Measurements from ENCODE around the gene PLCB1. TPM values are rescaled to one million over a fixed set of nuclear protein-coding genes. Genes with fewer than 3 reads are reported as not detected.

Gene PLCB1
- total RNA-seq, 3 donors from 2014 or later, result 12.2 to 106 (median 30.5) TPM

DNA sequence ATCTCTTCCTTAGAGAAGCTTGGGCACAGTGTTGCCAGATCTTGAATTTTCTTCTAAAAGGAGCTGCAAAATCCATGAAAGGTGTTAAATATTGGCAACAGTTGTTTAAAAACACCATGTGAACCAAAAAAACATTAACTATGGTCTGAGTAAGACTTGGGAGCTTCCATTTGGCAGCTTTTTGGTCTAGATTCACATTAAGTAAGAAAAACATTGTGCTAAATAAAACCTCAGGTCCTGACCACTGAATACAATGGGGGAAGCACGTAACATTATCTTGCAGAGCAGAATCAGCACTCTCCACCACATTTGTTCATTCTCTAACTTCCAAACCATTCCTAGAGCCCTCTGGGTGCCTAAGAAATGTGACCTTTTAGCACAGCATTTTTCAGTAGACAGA is 499.2 kb downstream of the PLCB1 start:
- Histone ChIP-seq H3K9me3 (no peaks in the 10 kb centered on the region), H3K4me3 (no peak overlapping the region), H3K36me3 (no peaks in the 10 kb centered on the region), H3K27me3 (no peaks in the 10 kb centered on the region), H3K27ac (no peak overlapping the region), H3K4me1 (no peaks in the 10 kb centered on the region)
- DNase-seq (ENCODE audit: low spot score in 2 of 2), result no peak
- intact Hi-C loops (cut with DNase I; ENCODE audit: low total_unique reads), result no loop called here
- TF ChIP-seq POLR2A (IDR thresholded peaks at IDR 0.05) (no peak), POLR2AphosphoS5 (IDR thresholded peaks at IDR 0.05) (no peak)
- TF ChIP-seq, protein P1, sequence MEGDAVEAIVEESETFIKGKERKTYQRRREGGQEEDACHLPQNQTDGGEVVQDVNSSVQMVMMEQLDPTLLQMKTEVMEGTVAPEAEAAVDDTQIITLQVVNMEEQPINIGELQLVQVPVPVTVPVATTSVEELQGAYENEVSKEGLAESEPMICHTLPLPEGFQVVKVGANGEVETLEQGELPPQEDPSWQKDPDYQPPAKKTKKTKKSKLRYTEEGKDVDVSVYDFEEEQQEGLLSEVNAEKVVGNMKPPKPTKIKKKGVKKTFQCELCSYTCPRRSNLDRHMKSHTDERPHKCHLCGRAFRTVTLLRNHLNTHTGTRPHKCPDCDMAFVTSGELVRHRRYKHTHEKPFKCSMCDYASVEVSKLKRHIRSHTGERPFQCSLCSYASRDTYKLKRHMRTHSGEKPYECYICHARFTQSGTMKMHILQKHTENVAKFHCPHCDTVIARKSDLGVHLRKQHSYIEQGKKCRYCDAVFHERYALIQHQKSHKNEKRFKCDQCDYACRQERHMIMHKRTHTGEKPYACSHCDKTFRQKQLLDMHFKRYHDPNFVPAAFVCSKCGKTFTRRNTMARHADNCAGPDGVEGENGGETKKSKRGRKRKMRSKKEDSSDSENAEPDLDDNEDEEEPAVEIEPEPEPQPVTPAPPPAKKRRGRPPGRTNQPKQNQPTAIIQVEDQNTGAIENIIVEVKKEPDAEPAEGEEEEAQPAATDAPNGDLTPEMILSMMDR (IDR thresholded peaks at IDR 0.05), result no peak

- Histone ChIP-seq H3K36me3 (no peaks in the 10 kb centered on the region), H3K27ac (no peak overlapping the region), H3K4me3 (no peak overlapping the region), H3K4me1 (no peaks in the 10 kb centered on the region), H3K27me3 (no peaks in the 10 kb centered on the region), H3K9me3 (no peaks in the 10 kb centered on the region)
- DNase-seq (ENCODE audit: low spot score in 2 of 2), result no peak
- TF ChIP-seq POLR2AphosphoS5 (IDR thresholded peaks at IDR 0.05), result no peak
- TF ChIP-seq, protein P1 (IDR thresholded peaks at IDR 0.05), result no peak
- TF ChIP-seq POLR2A (IDR thresholded peaks at IDR 0.05), result no peak
- intact Hi-C loops (cut with DNase I; ENCODE audit: low total_unique reads), result no loop called here
Measured at GRCh38 chr20:8633366-8633765, 501.3 kb downstream of the PLCB1 start.

DNA sequence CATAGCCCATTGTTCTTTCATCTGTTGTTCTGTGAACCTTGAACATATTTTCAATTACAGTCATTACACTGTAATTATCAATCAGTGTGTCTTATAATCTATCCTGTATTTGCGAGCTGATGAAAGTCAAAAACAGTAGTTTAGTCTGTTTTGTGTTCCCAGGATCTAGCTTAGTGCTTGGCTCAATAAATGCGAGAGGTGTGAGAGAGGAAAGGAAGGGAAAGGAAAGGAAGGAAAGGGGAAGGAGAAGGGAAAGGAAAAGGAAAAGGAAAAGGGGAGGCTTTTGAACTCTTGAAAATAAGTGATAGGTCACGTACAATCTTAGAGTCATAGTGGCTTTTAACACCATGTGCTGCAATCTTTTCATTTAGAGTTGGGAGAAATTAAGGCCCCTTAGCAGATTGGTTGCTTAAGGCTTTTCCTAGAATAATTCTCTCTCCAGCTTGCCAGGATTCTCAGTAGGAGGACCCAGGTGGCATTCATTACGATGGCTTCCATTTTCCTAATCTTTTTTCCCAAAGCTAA is 503.0 kb downstream of the PLCB1 start:
- intact Hi-C loops (cut with DNase I; ENCODE audit: low total_unique reads), result no loop called here
- Histone ChIP-seq H3K4me1 (no peaks in the 10 kb centered on the region), H3K4me3 (no peak overlapping the region), H3K27me3 (no peaks in the 10 kb centered on the region), H3K36me3 (no peaks in the 10 kb centered on the region), H3K9me3 (no peaks in the 10 kb centered on the region), H3K27ac (no peak overlapping the region)
- DNase-seq (ENCODE audit: low spot score in 2 of 2), result no peak
- TF ChIP-seq POLR2AphosphoS5 (IDR thresholded peaks at IDR 0.05) (no peak), POLR2A (IDR thresholded peaks at IDR 0.05) (no peak)
- TF ChIP-seq, protein P1 (IDR thresholded peaks at IDR 0.05), result no peak

DNA sequence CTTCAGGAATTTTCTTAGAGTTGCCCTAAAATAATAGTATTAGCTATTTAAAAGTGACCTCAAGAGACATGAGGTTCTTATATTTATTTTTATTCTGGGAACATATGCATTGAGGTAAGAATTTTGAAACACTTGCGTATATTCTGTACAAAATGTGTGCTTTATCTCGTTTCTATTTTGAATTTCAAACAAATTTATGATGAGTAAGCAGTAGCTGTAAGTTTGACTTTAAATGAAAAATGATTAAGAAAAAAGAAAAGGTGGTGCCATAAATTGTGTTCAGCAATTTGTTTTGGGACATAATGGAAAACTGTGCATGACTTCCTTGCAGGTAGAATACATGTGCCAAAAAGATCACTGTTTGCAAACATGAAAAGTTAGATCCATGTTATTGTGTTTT is 503.8 kb downstream of the PLCB1 start:
- DNase-seq (ENCODE audit: low spot score in 2 of 2), result no peak
- intact Hi-C loops (cut with DNase I; ENCODE audit: low total_unique reads), result no loop called here
- TF ChIP-seq POLR2A (IDR thresholded peaks at IDR 0.05) (no peak), POLR2AphosphoS5 (IDR thresholded peaks at IDR 0.05) (no peak)
- TF ChIP-seq, protein P1 (IDR thresholded peaks at IDR 0.05), result no peak
- H3K36me3 ChIP-seq, result no peaks in the 10 kb centered on the region
- no peak overlapping the region for H3K4me3 ChIP-seq
- H3K4me1 ChIP-seq, result no peaks in the 10 kb centered on the region
- no peaks in the 10 kb centered on the region for H3K27me3 ChIP-seq
- H3K9me3 ChIP-seq, result no peaks in the 10 kb centered on the region
- H3K27ac ChIP-seq, result no peak overlapping the region

- no peaks in the 10 kb centered on the region for H3K9me3 ChIP-seq
- no peaks in the 10 kb centered on the region for H3K4me1 ChIP-seq
- no peaks in the 10 kb centered on the region for H3K36me3 ChIP-seq
- intact Hi-C loops (cut with DNase I; ENCODE audit: low total_unique reads), result no loop called here
- H3K27me3 ChIP-seq, result no peaks in the 10 kb centered on the region
- H3K27ac ChIP-seq, result no peak overlapping the region
- TF ChIP-seq, protein P1 (IDR thresholded peaks at IDR 0.05), result no peak
- TF ChIP-seq POLR2AphosphoS5 (IDR thresholded peaks at IDR 0.05), result no peak
- TF ChIP-seq POLR2A (IDR thresholded peaks at IDR 0.05), result no peak
- H3K4me3 ChIP-seq, result no peak overlapping the region
- DNase-seq (ENCODE audit: low spot score in 2 of 2), result no peak
Measured at GRCh38 chr20:8639112-8639778, 507.2 kb downstream of the PLCB1 start.

Data from breast epithelium (tissue), 4 donors.